ENCODE measurements around the gene NCAPH2. TPM values are rescaled to one million over a fixed set of nuclear protein-coding genes. Genes with fewer than 3 reads are reported as not detected.

NCAPH2 gene
- total and polyA plus RNA-seq, 2 of the 13 experiments (the other 11 are each of a cell fraction or from before 2014, with no cell fraction given), result 28.1 to 64.4 TPM

GRCh38 chr22:50507991-50508884 is at the start of gene NCAPH2 (continued):
- TF ChIP-seq ZMAT3 (CRISPR knock-in tag; conservative IDR thresholded peaks at IDR 0.05) (no peak), ZNF432 (CRISPR knock-in tag; IDR thresholded peaks at IDR 0.05; ENCODE audit: borderline replicate concordance) (no peak), ZHX1 (CRISPR knock-in tag; IDR thresholded peaks at IDR 0.05; ENCODE audit: low read depth) (0 out of 2 replicates have a peak, but pooled peaks have one; percentile 47), MIXL1 (CRISPR knock-in tag; IDR thresholded peaks at IDR 0.05) (0 out of 2 replicates have a peak, but pooled peaks have one; percentile 39), SIX1 (CRISPR knock-in tag; IDR thresholded peaks at IDR 0.05; ENCODE audit: borderline replicate concordance) (no peak), POGZ (CRISPR knock-in tag; IDR thresholded peaks at IDR 0.05) (peak; percentile 73), RFXAP (CRISPR knock-in tag; IDR thresholded peaks at IDR 0.05; ENCODE audit: borderline replicate concordance) (no peak), ZSCAN21 (CRISPR knock-in tag; IDR thresholded peaks at IDR 0.05; ENCODE audit: borderline replicate concordance) (no peak), IRX3 (CRISPR knock-in tag; IDR thresholded peaks at IDR 0.05; ENCODE audit: borderline replicate concordance, low read depth) (no peak), ZNF496 (CRISPR knock-in tag; IDR thresholded peaks at IDR 0.05; ENCODE audit: insufficient replicate concordance) (no peak), ATM (IDR thresholded peaks at IDR 0.05; ENCODE audit: borderline replicate concordance) (no peak), ONECUT2 (CRISPR knock-in tag; IDR thresholded peaks at IDR 0.05) (peak; percentile 19; the same call in 1 of the 2 replicates), EP300 (IDR thresholded peaks at IDR 0.05; ENCODE audit: low read depth in 2 of 2, low read length in 2 of 2) (peak; percentile 42 to 53; a peak in 1 of 4 replicates), EP300 (CRISPR knock-in tag; IDR thresholded peaks at IDR 0.05; ENCODE audit: borderline replicate concordance) (0 out of 2 replicates have a peak, but pooled peaks have one; percentile 36), ZFP36 (IDR thresholded peaks at IDR 0.05; ENCODE audit: borderline replicate concordance, low read depth, low read length, partially characterized antibody) (no peak), SRF (IDR thresholded peaks at IDR 0.05; ENCODE audit: low read depth, low read length) (peak; percentile 72; the same call in 1 of the 2 replicates), ZBTB49 (CRISPR knock-in tag; IDR thresholded peaks at IDR 0.05; ENCODE audit: borderline replicate concordance) (no peak), ZNF451 (CRISPR knock-in tag; IDR thresholded peaks at IDR 0.05) (0 out of 2 replicates have a peak, but pooled peaks have one; percentile 33), GATAD1 (CRISPR knock-in tag; IDR thresholded peaks at IDR 0.05) (peak; percentile 99), KDM4B (CRISPR knock-in tag; IDR thresholded peaks at IDR 0.05) (no peak)

Data from HepG2 (cell line).